Measurements from ENCODE around the gene MATK.

- TF ChIP-seq YY1 (IDR thresholded peaks at IDR 0.05; ENCODE audit: low read depth), result no peak
- TF ChIP-seq REST (IDR thresholded peaks at IDR 0.05; ENCODE audit: low read depth), result no peak
- no peak for TF ChIP-seq RAD21 (IDR thresholded peaks at IDR 0.05; ENCODE audit: low read depth)
- no peak for TF ChIP-seq EP300 (IDR thresholded peaks at IDR 0.05; ENCODE audit: borderline replicate concordance)
- TF ChIP-seq MAX (IDR thresholded peaks at IDR 0.05), result no peak
- no peak for TF ChIP-seq USF1 (IDR thresholded peaks at IDR 0.05)
- TF ChIP-seq TEAD4 (IDR thresholded peaks at IDR 0.05), result no peak
- TF ChIP-seq EGR1 (IDR thresholded peaks at IDR 0.05), result no peak
- TF ChIP-seq CREB1 (IDR thresholded peaks at IDR 0.05; ENCODE audit: low read depth), result no peak
- TF ChIP-seq CEBPB (IDR thresholded peaks at IDR 0.05), result no peak
- no peak for TF ChIP-seq ZBTB7A (IDR thresholded peaks at IDR 0.05; ENCODE audit: low read depth)
- TF ChIP-seq TAF1 (IDR thresholded peaks at IDR 0.05; ENCODE audit: low read depth), result no peak
Observed at GRCh38 chr19:3730457-3730958, 55.7 kb downstream of the MATK start.
